ENCODE results near the gene HKDC1. TPM values are rescaled to one million over a fixed set of nuclear protein-coding genes. Genes with fewer than 3 reads are reported as not detected.

HKDC1 gene
- total RNA-seq, 2 experiments from 2014 or later, result not detected

DNA sequence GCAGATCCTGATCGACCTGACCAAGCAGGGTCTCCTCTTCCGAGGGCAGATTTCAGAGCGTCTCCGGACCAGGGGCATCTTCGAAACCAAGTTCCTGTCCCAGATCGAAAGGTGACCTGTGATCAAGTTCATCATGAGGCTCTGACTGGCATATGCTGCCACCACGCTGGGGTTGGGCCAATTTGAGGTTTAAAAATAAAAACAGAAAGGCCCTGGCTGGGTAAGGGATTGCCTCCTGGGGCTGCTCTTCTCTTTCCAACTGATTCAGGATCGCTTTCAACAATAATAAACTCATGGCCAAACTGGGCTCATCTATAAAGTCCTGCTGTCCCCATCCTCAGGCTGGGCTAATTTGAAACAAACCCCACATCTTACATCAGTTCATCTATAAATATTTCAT lies 41.1 kb downstream of the HKDC1 start:
- no peaks in the 10 kb centered on the region for H3K9me3 ChIP-seq (ENCODE audit: low read length)
- no peak for DNase-seq (ENCODE audit: low spot score)
- H2AFZ ChIP-seq (ENCODE audit: low read length), result no peak overlapping the region
- no peak overlapping the region for H3K4me3 ChIP-seq (ENCODE audit: low read depth, low read length, poor library complexity, severe bottlenecking)
- H3K79me2 ChIP-seq (ENCODE audit: insufficient read depth, low read depth, low read length), result no peaks in the 10 kb centered on the region
- no peaks in the 10 kb centered on the region for H3K4me1 ChIP-seq (ENCODE audit: insufficient read depth, low read length, poor library complexity, severe bottlenecking)
- CTCF ChIA-PET (ENCODE audit: unreplicated experiment), result no interaction called here
- no peaks in the 10 kb centered on the region; the same call in 1 of the 2 replicates for H3K36me3 ChIP-seq (ENCODE audit: insufficient read depth, low read length)
- TF ChIP-seq EZH2phosphoT487 (IDR thresholded peaks at IDR 0.05; ENCODE audit: borderline replicate concordance, low read depth, low read length), result no peak
- TF ChIP-seq, protein P1, sequence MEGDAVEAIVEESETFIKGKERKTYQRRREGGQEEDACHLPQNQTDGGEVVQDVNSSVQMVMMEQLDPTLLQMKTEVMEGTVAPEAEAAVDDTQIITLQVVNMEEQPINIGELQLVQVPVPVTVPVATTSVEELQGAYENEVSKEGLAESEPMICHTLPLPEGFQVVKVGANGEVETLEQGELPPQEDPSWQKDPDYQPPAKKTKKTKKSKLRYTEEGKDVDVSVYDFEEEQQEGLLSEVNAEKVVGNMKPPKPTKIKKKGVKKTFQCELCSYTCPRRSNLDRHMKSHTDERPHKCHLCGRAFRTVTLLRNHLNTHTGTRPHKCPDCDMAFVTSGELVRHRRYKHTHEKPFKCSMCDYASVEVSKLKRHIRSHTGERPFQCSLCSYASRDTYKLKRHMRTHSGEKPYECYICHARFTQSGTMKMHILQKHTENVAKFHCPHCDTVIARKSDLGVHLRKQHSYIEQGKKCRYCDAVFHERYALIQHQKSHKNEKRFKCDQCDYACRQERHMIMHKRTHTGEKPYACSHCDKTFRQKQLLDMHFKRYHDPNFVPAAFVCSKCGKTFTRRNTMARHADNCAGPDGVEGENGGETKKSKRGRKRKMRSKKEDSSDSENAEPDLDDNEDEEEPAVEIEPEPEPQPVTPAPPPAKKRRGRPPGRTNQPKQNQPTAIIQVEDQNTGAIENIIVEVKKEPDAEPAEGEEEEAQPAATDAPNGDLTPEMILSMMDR (conservative IDR thresholded peaks at IDR 0.05; ENCODE audit: low read length), result no peak
- no peaks in the 10 kb centered on the region for H4K20me1 ChIP-seq (ENCODE audit: insufficient read depth, low read length)
- intact Hi-C loops (cut with micrococcal nuclease; ENCODE audit: unreplicated experiment), result no loop called here
- H3K9me2 ChIP-seq (ENCODE audit: insufficient read depth, low read length), result no peaks in the 10 kb centered on the region
- H3K4me2 ChIP-seq (ENCODE audit: low read length), result no peak overlapping the region
- no peak overlapping the region for H3K27ac ChIP-seq (ENCODE audit: low read depth, low read length, poor library complexity, severe bottlenecking)
- no TSS peak for BruUV-seq (replicated peaks)
- POLR2A ChIA-PET, result interaction anchor here (0.7 kb wide), 1 partner anchor 16 kb away, joined by 3 read pairs; no protein-coding TSS in a partner anchor

DNA sequence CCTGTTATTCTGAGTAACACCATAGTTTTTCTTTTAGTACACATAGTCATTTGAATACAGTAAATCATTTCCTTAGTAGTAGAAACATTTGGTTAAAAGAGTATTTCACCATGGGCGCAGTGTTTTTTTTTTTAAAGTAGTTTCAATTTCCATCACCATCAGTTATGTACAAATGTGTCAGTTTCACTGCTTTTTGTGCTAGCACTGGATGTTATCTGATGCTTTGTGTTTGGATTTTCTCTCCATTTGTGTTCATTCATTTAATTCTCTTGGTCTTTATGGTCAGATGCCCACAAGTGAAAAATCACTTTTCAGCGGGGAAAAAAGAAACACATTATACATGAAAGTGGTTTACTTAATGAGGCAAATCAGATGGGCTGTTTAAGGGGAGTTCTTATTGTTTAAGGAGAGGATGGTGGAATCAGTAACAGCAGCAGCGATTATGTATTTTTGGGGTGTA lies 42.2 kb downstream of the HKDC1 start:
- no peaks in the 10 kb centered on the region for H3K4me1 ChIP-seq (ENCODE audit: insufficient read depth, low read length, poor library complexity, severe bottlenecking)
- no peaks in the 10 kb centered on the region for H4K20me1 ChIP-seq (ENCODE audit: insufficient read depth, low read length)
- no peak overlapping the region for H3K4me2 ChIP-seq (ENCODE audit: low read length)
- BruUV-seq (replicated peaks), result no TSS peak
- H3K9me2 ChIP-seq (ENCODE audit: insufficient read depth, low read length), result no peaks in the 10 kb centered on the region
- CTCF ChIA-PET (ENCODE audit: unreplicated experiment), result no interaction called here
- H3K27ac ChIP-seq (ENCODE audit: low read depth, low read length, poor library complexity, severe bottlenecking), result no peak overlapping the region
- H3K4me3 ChIP-seq (ENCODE audit: low read depth, low read length, poor library complexity, severe bottlenecking), result no peak overlapping the region
- H3K9me3 ChIP-seq (ENCODE audit: low read length), result no peaks in the 10 kb centered on the region
- TF ChIP-seq, protein P1 (conservative IDR thresholded peaks at IDR 0.05; ENCODE audit: low read length), result no peak
- TF ChIP-seq EZH2phosphoT487 (IDR thresholded peaks at IDR 0.05; ENCODE audit: borderline replicate concordance, low read depth, low read length), result no peak
- DNase-seq (ENCODE audit: low spot score), result no peak
- H2AFZ ChIP-seq (ENCODE audit: low read length), result no peak overlapping the region
- POLR2A ChIA-PET, result no interaction called here
- intact Hi-C loops (cut with micrococcal nuclease; ENCODE audit: unreplicated experiment), result no loop called here
- no peaks in the 10 kb centered on the region for H3K79me2 ChIP-seq (ENCODE audit: insufficient read depth, low read depth, low read length)
- H3K36me3 ChIP-seq (ENCODE audit: insufficient read depth, low read length), result no peaks in the 10 kb centered on the region; the same call in 1 of the 2 replicates

DNA sequence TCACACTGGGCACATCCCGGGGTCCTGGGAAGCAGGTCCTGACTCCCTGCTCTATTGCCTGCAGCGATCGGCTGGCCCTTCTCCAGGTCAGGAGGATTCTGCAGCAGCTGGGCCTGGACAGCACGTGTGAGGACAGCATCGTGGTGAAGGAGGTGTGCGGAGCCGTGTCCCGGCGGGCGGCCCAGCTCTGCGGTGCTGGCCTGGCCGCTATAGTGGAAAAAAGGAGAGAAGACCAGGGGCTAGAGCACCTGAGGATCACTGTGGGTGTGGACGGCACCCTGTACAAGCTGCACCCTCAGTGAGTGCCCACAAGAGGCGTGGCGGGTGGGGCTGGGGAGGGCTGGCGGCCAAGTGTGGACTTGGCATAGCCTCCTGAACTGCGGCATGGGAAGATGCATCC lies 45.4 kb downstream of the HKDC1 start:
- ChIA-PET POLR2A (no interaction called here), CTCF (ENCODE audit: unreplicated experiment) (no interaction called here)
- Histone ChIP-seq H3K4me2 (ENCODE audit: low read length) (no peak overlapping the region), H3K4me1 (ENCODE audit: insufficient read depth, low read length, poor library complexity, severe bottlenecking) (no peaks in the 10 kb centered on the region), H3K27ac (ENCODE audit: low read depth, low read length, poor library complexity, severe bottlenecking) (no peak overlapping the region), H4K20me1 (ENCODE audit: insufficient read depth, low read length) (no peaks in the 10 kb centered on the region), H3K9me3 (ENCODE audit: low read length) (no peaks in the 10 kb centered on the region), H2AFZ (ENCODE audit: low read length) (no peak overlapping the region), H3K36me3 (ENCODE audit: insufficient read depth, low read length) (no peaks in the 10 kb centered on the region), H3K79me2 (ENCODE audit: insufficient read depth, low read depth, low read length) (no peaks in the 10 kb centered on the region), H3K9me2 (ENCODE audit: insufficient read depth, low read length) (no peaks in the 10 kb centered on the region), H3K4me3 (ENCODE audit: low read depth, low read length, poor library complexity, severe bottlenecking) (no peak overlapping the region)
- intact Hi-C loops (cut with micrococcal nuclease; ENCODE audit: unreplicated experiment), result no loop called here
- no TSS peak for BruUV-seq (replicated peaks)
- TF ChIP-seq, protein P1 (conservative IDR thresholded peaks at IDR 0.05; ENCODE audit: low read length), result no peak
- no peak for TF ChIP-seq EZH2phosphoT487 (IDR thresholded peaks at IDR 0.05; ENCODE audit: borderline replicate concordance, low read depth, low read length)
- DNase-seq (ENCODE audit: low spot score), result no peak
